H1 (cell line): ENCODE data around the gene CROCC2. TPM values are rescaled to one million over a fixed set of nuclear protein-coding genes. Genes with fewer than 3 reads are reported as not detected.

Experiments
- CTCF ChIA-PET: fragments of 300-600 bp; sonication (Branson Sonifier 250); formaldehyde crosslinking; loops from one replicate; lab custom pipeline; 2021; ENCODE audit not compliant: partially characterized antibody; lab: Charles Lee
- POLR2A ChIA-PET: fragments of 300-600 bp; sonication (Branson Sonifier 250); formaldehyde crosslinking; loops from one replicate; lab custom pipeline; 2021; ENCODE audit warnings: inconsistent platforms; ENCODE audit not compliant: partially characterized antibody; lab: Charles Lee
- DNase-seq, 2 experiments: peaks; one replicate each; pipeline versions ENCODE4 v3.0.0 to v3.0.0-alpha.2; 2010 to 2022; ENCODE audit warnings: low spot score in 2 of 2, low read depth in 1 of 2, mixed read lengths in 1 of 2
- FAIRE-seq: peaks from 2 replicates; lab custom pipeline; 2011; peaks lifted over from hg19 to GRCh38; lab: Jason Lieb, UNC
- H2AFZ ChIP-seq: 2 replicates; pipeline ENCODE4 v1.8.1; 2012; ENCODE audit warnings: low read length, inconsistent platforms
- H2AK5ac ChIP-seq: 2 replicates; pipeline ENCODE4 v1.6.1; 2013; ENCODE audit warnings: low read depth, low read length
- H2BK120ac ChIP-seq: replicated peaks from 2 replicates; pipeline ENCODE3; 2013; ENCODE audit warnings: low read depth, low read length, inconsistent platforms
- H2BK12ac ChIP-seq: 2 replicates; pipeline ENCODE4 v1.6.1; 2013; ENCODE audit warnings: low read depth, low read length
- H2BK15ac ChIP-seq: 2 replicates; pipeline ENCODE4 v1.6.1; 2013; ENCODE audit warnings: low read length
- H2BK20ac ChIP-seq: 2 replicates; pipeline ENCODE4 v1.6.1; 2013; ENCODE audit warnings: low read length
- H2BK5ac ChIP-seq: 2 replicates; pipeline ENCODE4 v1.6.1; 2013; ENCODE audit warnings: low read depth, low read length
- H3K14ac ChIP-seq: 2 replicates; pipeline ENCODE4 v1.6.1; 2013; ENCODE audit warnings: inconsistent platforms; ENCODE audit not compliant: insufficient read length
- H3K18ac ChIP-seq: 2 replicates; pipeline ENCODE4 v1.6.1; 2013; ENCODE audit warnings: low read length; ENCODE audit errors: extremely low read depth
- H3K23ac ChIP-seq: 2 replicates; pipeline ENCODE4 v1.6.1; 2013; ENCODE audit warnings: inconsistent platforms; ENCODE audit not compliant: insufficient read length
- H3K23me2 ChIP-seq: 2 replicates; pipeline ENCODE4 v1.6.1; 2013; ENCODE audit warnings: low read depth, low read length
- H3K27ac ChIP-seq: 2 replicates; pipeline ENCODE4 v1.6.1; 2011; ENCODE audit warnings: low read depth, low read length, inconsistent platforms
- H3K27me3 ChIP-seq, 4 experiments: replicated peaks in 1 of 4; 1 replicate in 1 of 4; 2 replicates in 3 of 4; pipeline versions ENCODE4 v1.6.1 to v1.8.1; 2011 to 2013; ENCODE audit warnings: low read length in 3 of 4, mild to moderate bottlenecking in 3 of 4, inconsistent platforms in 2 of 4, mixed read lengths in 2 of 4, moderate library complexity in 1 of 4; ENCODE audit not compliant: control insufficient read depth in 3 of 4, insufficient read depth in 3 of 4; ENCODE audit errors: extremely low read depth in 1 of 4
- H3K36me3 ChIP-seq, 4 experiments: 2 replicates each; pipeline versions ENCODE4 v1.6.1 to v1.8.1; 2011 to 2013; ENCODE audit warnings: mild to moderate bottlenecking in 4 of 4, low read length in 3 of 4, moderate library complexity in 2 of 4, control low read depth in 1 of 4, inconsistent platforms in 1 of 4; ENCODE audit not compliant: insufficient read depth in 4 of 4, control insufficient read depth in 2 of 4
- H3K4ac ChIP-seq: replicated peaks from 2 replicates; pipeline ENCODE3; 2013; ENCODE audit warnings: low read length, low read depth, mixed read lengths, inconsistent platforms; ENCODE audit not compliant: insufficient read length
- H3K4me1 ChIP-seq, 4 experiments: replicated peaks in 1 of 4; 1 replicate in 1 of 4; 2 replicates in 3 of 4; pipeline versions ENCODE4 v1.6.1 to v1.8.1; 2011 to 2013; ENCODE audit warnings: low read length in 3 of 4, inconsistent platforms in 2 of 4, mixed read lengths in 1 of 4; ENCODE audit not compliant: insufficient read depth in 4 of 4, control insufficient read depth in 3 of 4
- H3K4me2 ChIP-seq, 2 experiments: 2 replicates each; pipeline versions ENCODE4 v1.6.1 to v1.8.1; 2011 to 2013; ENCODE audit warnings: low read depth in 2 of 2, low read length in 2 of 2, control low read depth in 1 of 2, inconsistent platforms in 1 of 2, mild to moderate bottlenecking in 1 of 2; ENCODE audit not compliant: insufficient read depth in 1 of 2
- H3K4me3 ChIP-seq, 4 experiments: fragments of 200-600, 300-600 bp in 1 of 4; sonication (generic), shearing (Covaris generic), sonication (Bioruptor Twin) in 1 of 4; 2 replicates each; pipeline versions ENCODE4 v1.5.1 to v1.8.1; 2011 to 2016; ENCODE audit warnings: low read length in 4 of 4, low read depth in 3 of 4, control low read depth in 2 of 4, inconsistent platforms in 2 of 4, mild to moderate bottlenecking in 2 of 4, mixed read lengths in 1 of 4, moderate library complexity in 1 of 4; ENCODE audit not compliant: insufficient read depth in 2 of 4; ENCODE audit errors: extremely low read depth in 1 of 4
- H3K56ac ChIP-seq: replicated peaks from 2 replicates; pipeline ENCODE3; 2013; ENCODE audit warnings: low read depth, mild to moderate bottlenecking, mixed read lengths, low read length, inconsistent platforms; ENCODE audit not compliant: insufficient read length
- H3K79me1 ChIP-seq: 2 replicates; pipeline ENCODE4 v1.6.1; 2013; ENCODE audit warnings: low read depth, low read length, control low read depth
- H3K79me2 ChIP-seq, 2 experiments: 2 replicates each; pipeline versions ENCODE4 v1.6.1 to v1.8.1; 2012 to 2013; ENCODE audit warnings: low read length in 2 of 2, mild to moderate bottlenecking in 2 of 2, inconsistent platforms in 1 of 2; ENCODE audit not compliant: insufficient read depth in 2 of 2, control insufficient read depth in 1 of 2
- H3K9ac ChIP-seq, 4 experiments: replicated peaks in 1 of 4; 1 replicate in 1 of 4; 2 replicates in 3 of 4; pipeline versions ENCODE4 v1.6.1 to v1.8.1; 2011 to 2013; ENCODE audit warnings: low read depth in 3 of 4, low read length in 3 of 4, control low read depth in 2 of 4, mild to moderate bottlenecking in 2 of 4, moderate library complexity in 2 of 4, inconsistent platforms in 1 of 4; ENCODE audit errors: extremely low read depth in 1 of 4
- H3K9me3 ChIP-seq, 2 experiments: 2 replicates each; pipeline versions ENCODE4 v1.6.1 to v1.8.1; 2012 to 2013; ENCODE audit warnings: mild to moderate bottlenecking in 2 of 2, moderate library complexity in 2 of 2, control low read depth in 1 of 2, inconsistent platforms in 1 of 2, low read depth in 1 of 2, low read length in 1 of 2, mixed read lengths in 1 of 2; ENCODE audit not compliant: insufficient read depth in 2 of 2
- H4K20me1 ChIP-seq, 2 experiments: replicated peaks in 1 of 2; 2 replicates each; pipeline versions ENCODE3 to v1.8.1; 2011 to 2013; ENCODE audit warnings: inconsistent platforms in 2 of 2, low read length in 2 of 2, mild to moderate bottlenecking in 1 of 2; ENCODE audit not compliant: insufficient read depth in 2 of 2, control insufficient read depth in 1 of 2
- H4K5ac ChIP-seq: 2 replicates; pipeline ENCODE4 v1.6.1; 2013; ENCODE audit warnings: low read length, low read depth, mixed read lengths, inconsistent platforms; ENCODE audit not compliant: insufficient read length
- H4K8ac ChIP-seq: 2 replicates; pipeline ENCODE4 v1.8.0; 2013; ENCODE audit warnings: mild to moderate bottlenecking, moderate library complexity, low read length, inconsistent platforms; ENCODE audit not compliant: insufficient read depth; ENCODE audit errors: extremely low read depth
- H4K91ac ChIP-seq: replicated peaks from 2 replicates; pipeline ENCODE3; 2013; ENCODE audit warnings: low read length, mixed read lengths, inconsistent platforms; ENCODE audit not compliant: insufficient read length
- ASH2L ChIP-seq: fragments of 200-600, 300-600 bp; sonication (generic); IDR thresholded peaks from one replicate; pipeline ENCODE4 v1.7.1; 2017; ENCODE audit warnings: low read length
- HDAC6 ChIP-seq: IDR thresholded peaks from one replicate; pipeline ENCODE4 v1.7.1; 2012; ENCODE audit warnings: low read depth, mild to moderate bottlenecking, inconsistent platforms, low read length, moderate library complexity
- JUND ChIP-seq: IDR thresholded peaks from 2 replicates; pipeline ENCODE4 v1.6.1; 2011; ENCODE audit warnings: mild to moderate bottlenecking, improper control_type of control experiment, low read length
- NANOG ChIP-seq: IDR thresholded peaks from 2 replicates; pipeline ENCODE4 v1.6.1; 2011; ENCODE audit warnings: low read length, low read depth, mild to moderate bottlenecking, inconsistent platforms; ENCODE audit not compliant: insufficient read depth, poor library complexity, severe bottlenecking
- POU5F1 ChIP-seq: IDR thresholded peaks from 2 replicates; pipeline ENCODE4 v1.6.1; 2011; ENCODE audit warnings: low read depth, mild to moderate bottlenecking, low read length, moderate library complexity
- RXRA ChIP-seq: IDR thresholded peaks from 2 replicates; pipeline ENCODE4 v1.6.1; 2011; ENCODE audit warnings: low read depth, mild to moderate bottlenecking, low read length, moderate library complexity; ENCODE audit not compliant: insufficient read depth
- WGBS, 2 experiments: shearing (Covaris generic) in 1 of 2; methylation state at CpG; one replicate each; pipeline versions ENCODE4 v1.1.6 to v1.1.7; 2013 to 2015; ENCODE audit warnings: low lambda C conversion rate in 2 of 2, mixed read lengths in 2 of 2, inconsistent platforms in 1 of 2, low coverage in 1 of 2, missing lambda C conversion rate in 1 of 2; ENCODE audit not compliant: insufficient replicate concordance in 2 of 2, insufficient coverage in 1 of 2, insufficient read length in 1 of 2; ENCODE audit errors: extremely low coverage in 1 of 2, missing lambda C conversion rate in 1 of 2; 5-methylcytosine and 5-hydroxymethylcytosine counted together
- polyA plus RNA-seq, 7 experiments: library from polyadenylated mRNA; depleted of rRNA in 3 of 7; stranded (reverse) in 5 of 7; unstranded in 2 of 7; fragments of >200 nt in 5 of 7; fragments of 200-250 nt in 2 of 7; gene quantifications; 1 replicate in 5 of 7; 2 replicates in 1 of 7; 4 replicates in 1 of 7; pipeline versions ENCODE4 v1.2.1 to v1.2.3, GENCODE V29; 2011 to 2013; ENCODE audit warnings: missing spikeins in 2 of 7, mixed read lengths in 2 of 7
- total RNA-seq: library from RNA; stranded (reverse); fragmentation: NEBNext Ultra II Directional; extraction: Animal tissue kit (Norgen Biotek cat#: 25700); gene quantifications from 2 replicates; pipeline ENCODE4 v1.2.1, GENCODE V29; 2021

CROCC2 gene
- total and polyA plus RNA-seq, 2 of the 8 experiments (the other 6 are each of a cell fraction or from before 2014, with no cell fraction given), result not detected

DNA sequence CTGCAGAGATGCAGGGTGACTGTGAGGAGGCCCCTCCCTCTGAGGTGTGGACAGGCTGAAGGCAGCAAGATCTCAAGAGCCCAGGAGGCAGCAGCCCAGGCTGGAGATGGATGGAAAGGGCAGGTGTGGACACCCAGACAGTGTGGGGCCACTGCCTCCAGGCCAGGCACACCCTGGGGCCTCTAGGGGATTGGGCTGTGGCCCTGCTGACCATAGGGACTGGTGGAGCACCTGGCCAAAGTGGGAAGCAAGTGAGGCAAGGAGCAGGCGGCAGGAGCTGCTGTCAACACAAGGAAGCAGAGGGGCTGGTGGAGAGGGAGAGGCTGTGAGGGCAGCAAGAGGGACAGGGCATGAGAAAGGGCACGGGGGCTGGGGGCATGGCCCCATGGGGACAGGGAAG lies 103.1 kb downstream of the CROCC2 start:
- peak overlapping the region; percentile 50; a peak in 2 of 4 replicates for H3K4me2 ChIP-seq
- POLR2A ChIA-PET, result interaction anchor here (1.1 to 2.4 kb wide), 4 partner anchors 8 to 65 kb away, joined by 3 to 9 read pairs (median 6); no protein-coding TSS in a partner anchor
- H3K14ac ChIP-seq, result no peak overlapping the region
- H3K23me2 ChIP-seq, result peaks cover 2% of the 10 kb centered on the region; the same call in 1 of the 2 replicates
- H2BK120ac ChIP-seq, result peak overlapping the region; percentile 79
- no peaks in the 10 kb centered on the region for H3K27me3 ChIP-seq
- H2BK12ac ChIP-seq, result peak overlapping the region; percentile 94; the same call in 1 of the 2 replicates
- H3K23ac ChIP-seq, result no peak overlapping the region
- TF ChIP-seq POU5F1 (no peak), HDAC6 (no peak), NANOG (no peak), ASH2L (no peak), RXRA (no peak), JUND (no peak)
- no peak for FAIRE-seq
- H3K4me3 ChIP-seq, result no peak overlapping the region
- peak overlapping the region; percentile 80 for H3K4ac ChIP-seq
- CTCF ChIA-PET, result interaction anchor here (1.4 to 3.7 kb wide), 6 partner anchors 10 to 58 kb away, joined by 3 to 11 read pairs (median 4); partner anchors contain the start of gene SNED1
- H2BK20ac ChIP-seq, result peak overlapping the region; percentile 95; the same call in 1 of the 2 replicates
- peak overlapping the region; percentile 53; the same call in 1 of the 2 replicates for H2AK5ac ChIP-seq
- DNase-seq, result no peak
- H2BK15ac ChIP-seq, result peak overlapping the region; percentile 95
- peak overlapping the region; percentile 71; the same call in 1 of the 2 replicates for H2BK5ac ChIP-seq
- no peaks in the 10 kb centered on the region for H3K79me1 ChIP-seq
- no peak overlapping the region for H4K5ac ChIP-seq
- peaks cover 0 to 19% (median 15%) of the 10 kb centered on the region in 4 experiments; a peak in 6 of 7 replicates for H3K4me1 ChIP-seq
- peaks cover 0 to 4% of the 10 kb centered on the region in 2 experiments; a peak in 1 of 4 replicates for H3K9me3 ChIP-seq
- H3K79me2 ChIP-seq, result no peaks in the 10 kb centered on the region
- no peak overlapping the region for H3K56ac ChIP-seq
- no peak overlapping the region for H3K27ac ChIP-seq
- H4K8ac ChIP-seq, result peak overlapping the region; percentile 80; the same call in 1 of the 2 replicates
- peak overlapping the region; percentile 91 for H4K91ac ChIP-seq
- H3K9ac ChIP-seq, result no peak overlapping the region
- peak overlapping the region; percentile 81; the same call in 1 of the 2 replicates for H3K18ac ChIP-seq
- WGBS, 2 experiments, result 80% methylated on average over 2 of the region's 2 CpGs; no CpG with 5 or more reads in 1 of the 2 experiments
- H2AFZ ChIP-seq, result no peak overlapping the region
- H3K36me3 ChIP-seq, result no peaks in the 10 kb centered on the region
- H4K20me1 ChIP-seq, result no peaks in the 10 kb centered on the region
